GM23338 (cell line): ENCODE data around the gene BORCS8. TPM values are rescaled to one million over a fixed set of nuclear protein-coding genes. Genes with fewer than 3 reads are reported as not detected.
A peak's percentile ranks its signal among the peaks of the same experiment; 100 is the strongest.

Source experiments
- ATAC-seq: fragments of 200-7000 bp; cut with Tn5 transposase; 3 replicates; pipeline ENCODE4 v1.9.1; 2020
- DNase-seq: peaks from one replicate; pipeline ENCODE4 v3.0.0-alpha.2; 2015; ENCODE audit warnings: low spot score
- H2AFZ ChIP-seq: fragments of 200-600 bp; sonication (generic); 2 replicates; pipeline ENCODE4 v1.8.0; 2016; ENCODE audit warnings: antibody characterized with exemption, mild to moderate bottlenecking, moderate library complexity
- H3F3A ChIP-seq: fragments of 200-600 bp; sonication (generic); replicated peaks from 2 replicates; pipeline ENCODE4 v1.8.0; 2017; ENCODE audit warnings: antibody characterized with exemption, mixed run types, low read depth
- H3K27ac ChIP-seq: fragments of 200-600 bp; sonication (generic); 2 replicates; pipeline ENCODE4 v1.6.1; 2016; ENCODE audit warnings: low read depth
- H3K27me3 ChIP-seq: fragments of 200-600 bp; sonication (generic); 2 replicates; pipeline ENCODE4 v1.8.0; 2016; ENCODE audit warnings: mild to moderate bottlenecking, mixed run types, moderate library complexity; ENCODE audit not compliant: insufficient read depth
- H3K36me3 ChIP-seq: fragments of 200-600 bp; sonication (generic); 2 replicates; pipeline ENCODE4 v1.8.0; 2016; ENCODE audit warnings: mild to moderate bottlenecking; ENCODE audit not compliant: insufficient read depth
- H3K4me1 ChIP-seq: fragments of 200-600 bp; sonication (generic); 2 replicates; pipeline ENCODE4 v1.8.0; 2016; ENCODE audit warnings: mild to moderate bottlenecking, moderate library complexity; ENCODE audit not compliant: insufficient read depth
- H3K4me2 ChIP-seq: fragments of 200-600 bp; sonication (generic); 2 replicates; pipeline ENCODE4 v1.7.1; 2017; ENCODE audit warnings: mixed run types
- H3K4me3 ChIP-seq: fragments of 200-600 bp; sonication (generic); 2 replicates; pipeline ENCODE4 v1.6.1; 2016; ENCODE audit warnings: mixed run types
- H3K79me2 ChIP-seq: fragments of 200-600 bp; sonication (generic); replicated peaks from 2 replicates; pipeline ENCODE4 v1.8.0; 2017; ENCODE audit warnings: mild to moderate bottlenecking; ENCODE audit not compliant: insufficient read depth
- H3K9me2 ChIP-seq: fragments of 200-600 bp; sonication (generic); 2 replicates; pipeline ENCODE4 v1.8.0; 2017; ENCODE audit not compliant: insufficient read depth
- H4K20me1 ChIP-seq: fragments of 200-600 bp; sonication (generic); replicated peaks from 2 replicates; pipeline ENCODE4 v1.8.0; 2017; ENCODE audit warnings: mild to moderate bottlenecking; ENCODE audit not compliant: insufficient read depth
- H3K27ac Mint-ChIP-seq: 2 replicates; pipeline ENCODE4 v1.8.0; 2020; ENCODE audit warnings: inconsistent platforms, mild to moderate bottlenecking, moderate library complexity, mixed read lengths
- H3K27me3 Mint-ChIP-seq: 3 replicates; pipeline ENCODE4 v1.8.0; 2022; ENCODE audit warnings: low read depth, mild to moderate bottlenecking, moderate library complexity, mixed read lengths, inconsistent platforms; ENCODE audit not compliant: insufficient read depth, poor library complexity
- H3K36me3 Mint-ChIP-seq: 3 replicates; pipeline ENCODE4 v1.8.0; 2021; ENCODE audit warnings: low read depth, mild to moderate bottlenecking, inconsistent platforms, moderate library complexity, mixed read lengths
- H3K4me1 Mint-ChIP-seq: 3 replicates; pipeline ENCODE4 v1.8.0; 2020; ENCODE audit warnings: mild to moderate bottlenecking, inconsistent platforms, mixed read lengths
- H3K4me3 Mint-ChIP-seq: 3 replicates; pipeline ENCODE4 v1.8.0; 2021; ENCODE audit warnings: moderate library complexity, mild to moderate bottlenecking, inconsistent platforms, mixed read lengths
- H3K9me3 Mint-ChIP-seq: 3 replicates; pipeline ENCODE4 v1.8.0; 2020; ENCODE audit warnings: moderate library complexity, mild to moderate bottlenecking, inconsistent platforms, mixed read lengths
- CREB1 ChIP-seq: fragments of 250-450 bp; sonication (Bioruptor Pico); IDR thresholded peaks from 2 replicates; pipeline ENCODE4 v1.5.0; 2020; ENCODE audit warnings: low read depth, mild to moderate bottlenecking, moderate library complexity
- CTCF ChIP-seq, 2 experiments: fragments of 200-600 bp in 1 of 2; sonication (generic) in 1 of 2; conservative IDR thresholded peaks; 2 replicates each; pipeline versions ENCODE4 v1.5.1 to v1.6.1; 2016 to 2017; ENCODE audit warnings: antibody characterized with exemption in 2 of 2, low read depth in 2 of 2, mild to moderate bottlenecking in 2 of 2, moderate library complexity in 1 of 2
- ETS1 ChIP-seq: IDR thresholded peaks from 2 replicates; pipeline ENCODE4 v1.6.1; 2016; ENCODE audit warnings: antibody characterized with exemption
- EZH2 ChIP-seq: fragments of 200-600 bp; sonication (generic); IDR thresholded peaks from one replicate; pipeline ENCODE4 v1.8.0; 2017; ENCODE audit warnings: antibody characterized with exemption, mild to moderate bottlenecking, low read depth; ENCODE audit not compliant: unreplicated experiment
- EZH2phosphoT487 ChIP-seq: fragments of 200-600 bp; sonication (generic); IDR thresholded peaks from one replicate; pipeline ENCODE4 v1.8.1; 2018; ENCODE audit warnings: antibody characterized with exemption; ENCODE audit not compliant: unreplicated experiment
- JUNB ChIP-seq: IDR thresholded peaks from one replicate; pipeline ENCODE4 v1.6.1; 2016; ENCODE audit warnings: antibody characterized with exemption; ENCODE audit not compliant: unreplicated experiment
- NANOG ChIP-seq: IDR thresholded peaks from 2 replicates; pipeline ENCODE4 v1.6.1; 2016; ENCODE audit warnings: antibody characterized with exemption, borderline replicate concordance
- REST ChIP-seq: IDR thresholded peaks from one replicate; pipeline ENCODE4 v1.6.1; 2018; ENCODE audit warnings: antibody characterized with exemption; ENCODE audit not compliant: unreplicated experiment
- ZNF331 ChIP-seq: fragments of 250-450 bp; sonication (Bioruptor Pico); IDR thresholded peaks from 2 replicates; pipeline ENCODE4 v1.5.0; 2020; ENCODE audit warnings: low read depth, mild to moderate bottlenecking, moderate library complexity
- polyA plus RNA-seq: library from polyadenylated mRNA; unstranded; fragments of >200 nt; fragmentation: Nextera tagmentation; extraction: Ambion mirVana; gene quantifications from 2 replicates; pipeline ENCODE4 v1.2.1, GENCODE V29; 2016
- total RNA-seq: library from RNA; depleted of rRNA; stranded (reverse); fragments of >200 nt; shearing (Covaris generic); gene quantifications from 2 replicates; pipeline ENCODE4 v1.2.3, GENCODE V29; 2014

Gene BORCS8
- total and polyA plus RNA-seq, 2 experiments from 2014 or later, result 15.1 to 18.8 TPM

- Mint-ChIP-seq H3K4me3 (no peak overlapping the region), H3K27me3 (peaks cover 11% of the 10 kb centered on the region), H3K9me3 (peaks cover 31% of the 10 kb centered on the region), H3K36me3 (peaks cover 9% of the 10 kb centered on the region; the same call in 2 of the 3 replicates), H3K27ac (no peak overlapping the region), H3K4me1 (no peaks in the 10 kb centered on the region; the same call in 2 of the 3 replicates)
- H3K27ac ChIP-seq, result no peak overlapping the region
- no peaks in the 10 kb centered on the region for H3K79me2 ChIP-seq
- H2AFZ ChIP-seq, result no peak overlapping the region
- H3K4me1 ChIP-seq, result no peaks in the 10 kb centered on the region
- H4K20me1 ChIP-seq, result no peaks in the 10 kb centered on the region
- no peak for TF ChIP-seq CREB1
- TF ChIP-seq EZH2, result no peak
- no peak for TF ChIP-seq EZH2phosphoT487
- no peak for TF ChIP-seq ZNF331 (CRISPR knock-in tag)
- TF ChIP-seq CTCF (conservative IDR thresholded peaks at IDR 0.05; ENCODE audit: low read depth in 2 of 2), result no peak
- TF ChIP-seq JUNB, result no peak
- TF ChIP-seq REST, result no peak
- H3F3A ChIP-seq, result no peaks in the 10 kb centered on the region
- ATAC-seq, result no peak
- H3K4me3 ChIP-seq, result no peak overlapping the region
- no peaks in the 10 kb centered on the region; the same call in 1 of the 2 replicates for H3K36me3 ChIP-seq
- H3K9me2 ChIP-seq, result peaks cover 4% of the 10 kb centered on the region; the same call in 1 of the 2 replicates
- no peaks in the 10 kb centered on the region for H3K27me3 ChIP-seq
- no peak for DNase-seq
- H3K4me2 ChIP-seq, result no peak overlapping the region
Observed at GRCh38 chr19:19234220-19234816, 42.4 kb upstream of the BORCS8 start.

- no peak overlapping the region for H3K27ac ChIP-seq
- H3K4me3 Mint-ChIP-seq, result no peak overlapping the region; the same call in 2 of the 3 replicates
- no peaks in the 10 kb centered on the region for H3F3A ChIP-seq
- H3K4me2 ChIP-seq, result no peak overlapping the region
- no peaks in the 10 kb centered on the region for H4K20me1 ChIP-seq
- no peak overlapping the region for H2AFZ ChIP-seq
- H3K36me3 ChIP-seq, result no peaks in the 10 kb centered on the region; the same call in 1 of the 2 replicates
- no peak for TF ChIP-seq ETS1
- TF ChIP-seq NANOG, result no peak
- TF ChIP-seq EZH2, result no peak
- H3K4me1 ChIP-seq, result no peaks in the 10 kb centered on the region
- H3K79me2 ChIP-seq, result no peaks in the 10 kb centered on the region
- H3K36me3 Mint-ChIP-seq, result peaks cover 9% of the 10 kb centered on the region; the same call in 2 of the 3 replicates
- no peak overlapping the region for H3K27ac Mint-ChIP-seq
- ATAC-seq (peak; percentile 27; the same call in 1 of the 3 replicates), DNase-seq (no peak)
- no peaks in the 10 kb centered on the region; the same call in 2 of the 3 replicates for H3K4me1 Mint-ChIP-seq
- H3K9me2 ChIP-seq, result peaks cover 4% of the 10 kb centered on the region; the same call in 1 of the 2 replicates
- H3K4me3 ChIP-seq, result no peak overlapping the region
- H3K27me3 Mint-ChIP-seq, result peaks cover 12% of the 10 kb centered on the region
- no peaks in the 10 kb centered on the region for H3K27me3 ChIP-seq
- peaks cover 28% of the 10 kb centered on the region for H3K9me3 Mint-ChIP-seq
Observed at GRCh38 chr19:19232261-19232721, 40.3 kb upstream of the BORCS8 start.
